GM12872 (cell line): Measurements from ENCODE around the gene OTOG.

Source experiments
- CTCF ChIP-seq: IDR thresholded peaks from 3 replicates; pipeline ENCODE4 v1.5.1; 2011; ENCODE audit warnings: low read depth, mild to moderate bottlenecking, low read length, moderate library complexity; ENCODE audit not compliant: insufficient read depth

Gene OTOG

GRCh38 chr11:17612221-17613188 lies 65.4 kb downstream of the OTOG start:
- TF ChIP-seq CTCF, result no peak

GRCh38 chr11:17613428-17613962 lies 66.4 kb downstream of the OTOG start:
- no peak for TF ChIP-seq CTCF

GRCh38 chr11:17613983-17614382 lies 66.9 kb downstream of the OTOG start:
- no peak for TF ChIP-seq CTCF

GRCh38 chr11:17629113-17629512 lies 82.1 kb downstream of the OTOG start:
- TF ChIP-seq CTCF, result no peak

GRCh38 chr11:17630936-17631335 lies 83.9 kb downstream of the OTOG start:
- no peak for TF ChIP-seq CTCF

GRCh38 chr11:17631702-17632365 lies 84.8 kb downstream of the OTOG start:
- no peak for TF ChIP-seq CTCF

- TF ChIP-seq CTCF, result no peak
Measured at GRCh38 chr11:17633279-17633986, 86.4 kb downstream of the OTOG start.
